ENCODE results near the gene HARBI1. TPM values are rescaled to one million over a fixed set of nuclear protein-coding genes. Genes with fewer than 3 reads are reported as not detected.

The HARBI1 gene
- total and polyA plus RNA-seq, 9 of the 15 experiments (the other 6 are each of a cell fraction or from before 2014, with no cell fraction given) = 3.5 to 8.4 (median 5.5) TPM

DNA sequence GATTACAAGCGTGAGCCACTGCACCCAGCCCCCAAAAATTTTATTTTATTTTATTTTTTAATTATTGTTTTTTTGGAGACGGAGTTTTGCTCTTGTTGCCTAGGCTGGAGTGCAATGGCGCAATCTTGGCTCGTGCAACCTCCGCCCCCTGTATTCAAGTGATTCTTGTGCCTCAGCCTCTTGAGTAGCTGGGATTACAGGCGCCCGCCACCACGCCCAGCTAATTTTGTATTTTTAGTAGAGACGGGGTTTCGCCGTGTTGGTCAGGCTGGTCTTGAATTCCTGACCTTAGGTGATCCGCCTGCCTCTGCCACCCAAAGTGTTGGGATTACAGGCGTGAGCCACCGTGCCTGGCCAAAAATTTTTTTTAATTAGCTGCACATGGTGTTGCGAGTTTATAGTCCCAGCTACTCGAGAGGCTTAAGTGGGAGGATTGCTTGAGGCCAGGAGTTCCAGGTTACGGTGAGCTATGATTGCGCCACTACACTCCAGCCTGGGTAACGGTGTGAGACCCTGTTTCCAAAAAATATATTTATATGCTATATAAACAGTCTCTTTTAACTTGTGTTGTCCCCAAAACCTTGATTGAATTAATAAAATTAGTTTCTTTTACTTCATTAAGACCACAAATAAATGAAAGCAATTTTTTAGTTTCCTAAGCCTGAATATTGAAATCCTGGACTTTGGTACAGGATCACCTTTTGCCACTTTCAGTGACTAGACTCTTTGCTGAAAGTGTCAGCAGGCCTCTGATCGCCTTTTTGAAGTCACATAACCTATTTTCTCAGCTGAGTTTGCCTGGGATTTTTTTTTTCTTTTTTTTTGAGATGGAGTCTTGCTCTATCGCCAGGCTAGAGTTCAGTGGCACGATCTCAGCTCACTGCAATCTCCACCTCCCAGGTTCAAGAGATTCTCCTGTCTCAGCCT, 16.5 kb upstream of the HARBI1 start:
- H3K4me1 ChIP-seq (replicated peaks in 1 of 2; ENCODE audit: control insufficient read depth in 2 of 2, insufficient read depth in 2 of 2, low read length in 2 of 2) = no peaks in the 10 kb centered on the region
- DNase-seq (ENCODE audit: extremely low read depth in 1 of 4, low spot score in 3 of 4) = no peak
- no TSS peak for BruUV-seq (replicated peaks)
- intact Hi-C loops (cut with micrococcal nuclease) (no loop called here), in situ Hi-C loops (cut with MboI) (no loop called here)
- H3K27me3 ChIP-seq (ENCODE audit: control insufficient read depth in 2 of 2, insufficient read depth in 2 of 2, low read length in 2 of 2) = no peaks in the 10 kb centered on the region
- no peak overlapping the region for H3K27ac ChIP-seq (ENCODE audit: extremely low read depth, low read depth, low read length)
- H3K9ac ChIP-seq (ENCODE audit: insufficient read depth in 1 of 2, low read depth in 2 of 2, low read length in 2 of 2) = no peak overlapping the region
- H3K79me2 ChIP-seq (ENCODE audit: control insufficient read depth, insufficient read depth, low read length) = no peaks in the 10 kb centered on the region
- POLR2A ChIA-PET = interaction anchor here (0.6 to 2.9 kb wide), 5 partner anchors 9 to 36 kb away, joined by 3 to 8 read pairs (median 3); no protein-coding TSS in a partner anchor
- CTCF ChIA-PET (ENCODE audit: low intra/inter-chr PET ratio) = no interaction called here
- no peaks in the 10 kb centered on the region for H3K9me3 ChIP-seq (replicated peaks; ENCODE audit: control insufficient read depth, insufficient read depth, low read depth, low read length)
- no peak overlapping the region for H2AFZ ChIP-seq (ENCODE audit: low read depth, low read length)
- H3K9me1 ChIP-seq (ENCODE audit: control insufficient read depth, insufficient read depth, low read length) = no peaks in the 10 kb centered on the region
- no peak for FAIRE-seq
- TF ChIP-seq GTF2F1 (IDR thresholded peaks at IDR 0.05; ENCODE audit: low read depth, low read length) (no peak), ZBTB12 (CRISPR knock-in tag; IDR thresholded peaks at IDR 0.05) (no peak), TRIM24 (IDR thresholded peaks at IDR 0.05) (no peak), SIRT6 (IDR thresholded peaks at IDR 0.05; ENCODE audit: low read depth, low read length) (no peak), RBM25 (IDR thresholded peaks at IDR 0.05; ENCODE audit: low read depth, low read length, severe bottlenecking) (no peak), PURB (CRISPR knock-in tag; IDR thresholded peaks at IDR 0.05; ENCODE audit: low read depth) (no peak), ZNF175 (CRISPR knock-in tag; IDR thresholded peaks at IDR 0.05; ENCODE audit: low read depth) (no peak), ASH1L (IDR thresholded peaks at IDR 0.05; ENCODE audit: borderline replicate concordance, low read depth, partially characterized antibody) (no peak), ELF1 (tag; IDR thresholded peaks at IDR 0.05) (no peak), EGR1 (conservative IDR thresholded peaks at IDR 0.05) (no peak), RAD21 (CRISPR knock-in tag; conservative IDR thresholded peaks at IDR 0.05 in 1 of 2, IDR thresholded peaks at IDR 0.05 in 1 of 2) (no peak), RBM34 (IDR thresholded peaks at IDR 0.05; ENCODE audit: borderline replicate concordance, insufficient read depth, low read length) (no peak), MAFG (tag; conservative IDR thresholded peaks at IDR 0.05) (no peak)
- TF ChIP-seq, protein P1, sequence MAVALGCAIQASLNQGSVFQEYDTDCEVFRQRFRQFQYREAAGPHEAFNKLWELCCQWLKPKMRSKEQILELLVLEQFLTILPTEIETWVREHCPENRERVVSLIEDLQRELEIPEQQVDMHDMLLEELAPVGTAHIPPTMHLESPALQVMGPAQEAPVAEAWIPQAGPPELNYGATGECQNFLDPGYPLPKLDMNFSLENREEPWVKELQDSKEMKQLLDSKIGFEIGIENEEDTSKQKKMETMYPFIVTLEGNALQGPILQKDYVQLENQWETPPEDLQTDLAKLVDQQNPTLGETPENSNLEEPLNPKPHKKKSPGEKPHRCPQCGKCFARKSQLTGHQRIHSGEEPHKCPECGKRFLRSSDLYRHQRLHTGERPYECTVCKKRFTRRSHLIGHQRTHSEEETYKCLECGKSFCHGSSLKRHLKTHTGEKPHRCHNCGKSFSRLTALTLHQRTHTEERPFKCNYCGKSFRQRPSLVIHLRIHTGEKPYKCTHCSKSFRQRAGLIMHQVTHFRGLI (CRISPR knock-in tag; IDR thresholded peaks at IDR 0.05) = no peak
- TF ChIP-seq, protein P2, sequence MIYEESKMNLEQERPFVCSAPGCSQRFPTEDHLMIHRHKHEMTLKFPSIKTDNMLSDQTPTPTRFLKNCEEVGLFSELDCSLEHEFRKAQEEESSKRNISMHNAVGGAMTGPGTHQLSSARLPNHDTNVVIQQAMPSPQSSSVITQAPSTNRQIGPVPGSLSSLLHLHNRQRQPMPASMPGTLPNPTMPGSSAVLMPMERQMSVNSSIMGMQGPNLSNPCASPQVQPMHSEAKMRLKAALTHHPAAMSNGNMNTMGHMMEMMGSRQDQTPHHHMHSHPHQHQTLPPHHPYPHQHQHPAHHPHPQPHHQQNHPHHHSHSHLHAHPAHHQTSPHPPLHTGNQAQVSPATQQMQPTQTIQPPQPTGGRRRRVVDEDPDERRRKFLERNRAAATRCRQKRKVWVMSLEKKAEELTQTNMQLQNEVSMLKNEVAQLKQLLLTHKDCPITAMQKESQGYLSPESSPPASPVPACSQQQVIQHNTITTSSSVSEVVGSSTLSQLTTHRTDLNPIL (CRISPR knock-in tag; IDR thresholded peaks at IDR 0.05) = no peak
- no peak overlapping the region for H3K4me2 ChIP-seq (ENCODE audit: insufficient read depth, low read length)
- H4K20me1 ChIP-seq (replicated peaks; ENCODE audit: control insufficient read depth, insufficient read depth, low read length) = no peaks in the 10 kb centered on the region
- no peak for ATAC-seq
- H3K36me3 ChIP-seq (ENCODE audit: control insufficient read depth, insufficient read depth, low read length) = peaks cover 38% of the 10 kb centered on the region
- WGBS (ENCODE audit: insufficient coverage, low coverage, missing lambda C conversion rate) = 92% methylated on average over 22 of the region's 22 CpGs
- H3K4me3 ChIP-seq = no peak overlapping the region

Measured in K562 (cell line).